Lower lobe of right lung (tissue), 2 donors: ENCODE data around the gene CD24. TPM values are rescaled to one million over a fixed set of nuclear protein-coding genes. Genes with fewer than 3 reads are reported as not detected.
"Not testable (repeated sequence)": the region's sequence is repeated elsewhere in the genome, so short reads cannot be mapped to it uniquely, and the experiment has no call there.

Experiments
- ATAC-seq, 2 donors: fragments of 200-7000 bp; cut with Tn5 transposase; one replicate each; pipeline ENCODE4 v1.9.1; 2020 to 2022; ENCODE audit warnings: mild to moderate bottlenecking in 2 of 2, moderate library complexity in 2 of 2
- DNase-seq: peaks from one replicate; pipeline ENCODE4 v3.0.0-alpha.2; 2020
- H3K27ac ChIP-seq: fragments of 200-600 bp; one replicate; pipeline ENCODE4 v1.8.0; 2022
- H3K27me3 ChIP-seq: fragments of 200-600 bp; one replicate; pipeline ENCODE4 v1.8.0; 2022; ENCODE audit warnings: low read depth
- H3K36me3 ChIP-seq: fragments of 200-600 bp; one replicate; pipeline ENCODE4 v1.8.0; 2022; ENCODE audit warnings: mild to moderate bottlenecking
- H3K4me1 ChIP-seq: fragments of 200-600 bp; one replicate; pipeline ENCODE4 v1.8.0; 2022
- H3K4me3 ChIP-seq: fragments of 200-600 bp; one replicate; pipeline ENCODE4 v1.8.0; 2022; ENCODE audit warnings: mild to moderate bottlenecking
- H3K9me3 ChIP-seq: fragments of 200-600 bp; one replicate; pipeline ENCODE4 v1.8.0; 2022
- intact Hi-C: fragments of 100-400 bp; cut with DNase I; formaldehyde crosslinking; loops from one replicate; pipeline ENCODE4 v1.11.0; 2022
- long read RNA-seq: library from polyadenylated mRNA; unstranded; transcript quantifications from one replicate; pipeline ENCODE4 v2.0.0, GENCODE V29; 2021
- total RNA-seq: library from RNA; stranded (reverse); fragmentation: NEBNext Ultra II Directional; extraction: Animal tissue kit (Norgen Biotek cat#: 25700); gene quantifications from one replicate; pipeline ENCODE4 v1.2.1, GENCODE V29; 2021
- TF ChIP-seq, protein P1 (sequence below): fragments of 200-600 bp; IDR thresholded peaks from one replicate; pipeline ENCODE4 v1.8.0; 2022; ENCODE audit warnings: antibody characterized with exemption, mild to moderate bottlenecking
- donor health status: DM: no; HTN: yes; CAD: no; lungs with severe emphysema.

Gene CD24
- total RNA-seq, result 33.1 TPM
- long read RNA-seq, transcript CD24-201 (2 exons, 2,180 nt), result major isoform, 17 of 22 reads
- long read RNA-seq, transcript CD24-204 (3 exons, 2,513 nt), result minor isoform, 5 of 22 reads
- long read RNA-seq, partial matches to known transcripts, result 0 of 22 reads
- long read RNA-seq, other reads (novel, unspliced or antisense), result 0 of 22 reads

DNA sequence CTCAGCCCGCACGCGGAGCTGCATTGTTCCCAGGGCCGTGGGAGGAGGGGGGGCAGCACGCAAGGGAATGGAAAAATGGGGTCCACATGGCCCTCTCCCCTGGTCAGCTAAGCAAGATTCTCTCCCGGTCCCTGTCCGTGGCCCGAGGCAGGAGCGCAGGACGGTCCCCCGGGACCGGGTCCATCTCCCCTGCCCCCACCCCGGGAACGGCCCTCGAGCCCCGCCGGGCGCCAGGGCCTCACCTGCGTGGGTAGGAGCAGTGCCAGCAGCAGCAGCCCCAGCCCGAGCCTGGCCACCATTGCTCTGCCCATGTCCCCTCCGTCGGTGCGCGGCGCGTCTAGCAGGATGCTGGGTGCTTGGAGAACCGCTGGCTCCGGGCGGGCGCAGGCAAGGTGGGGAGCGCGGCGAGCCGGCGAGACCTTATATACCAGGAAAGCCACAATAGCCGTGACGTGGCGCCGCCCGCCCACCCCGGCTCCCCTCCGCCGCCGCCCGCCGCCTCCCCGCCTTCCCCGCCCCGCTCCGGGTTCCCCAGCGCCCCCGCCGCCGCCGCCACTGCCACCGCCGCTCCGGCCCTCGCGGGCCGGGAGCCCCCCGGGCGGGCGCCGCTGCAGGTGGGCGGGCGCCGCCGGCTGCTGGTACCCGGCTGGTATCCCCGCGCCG lies at the start of gene CD24:
CD24 (minus strand) TSS at position 394 of the 663 bp plus-strand sequence; CDS start at position 311, 83 bp downstream.
- H3K4me3 ChIP-seq, result peak within 1 kb of the TSS; percentile 62
- TF ChIP-seq, protein P1, sequence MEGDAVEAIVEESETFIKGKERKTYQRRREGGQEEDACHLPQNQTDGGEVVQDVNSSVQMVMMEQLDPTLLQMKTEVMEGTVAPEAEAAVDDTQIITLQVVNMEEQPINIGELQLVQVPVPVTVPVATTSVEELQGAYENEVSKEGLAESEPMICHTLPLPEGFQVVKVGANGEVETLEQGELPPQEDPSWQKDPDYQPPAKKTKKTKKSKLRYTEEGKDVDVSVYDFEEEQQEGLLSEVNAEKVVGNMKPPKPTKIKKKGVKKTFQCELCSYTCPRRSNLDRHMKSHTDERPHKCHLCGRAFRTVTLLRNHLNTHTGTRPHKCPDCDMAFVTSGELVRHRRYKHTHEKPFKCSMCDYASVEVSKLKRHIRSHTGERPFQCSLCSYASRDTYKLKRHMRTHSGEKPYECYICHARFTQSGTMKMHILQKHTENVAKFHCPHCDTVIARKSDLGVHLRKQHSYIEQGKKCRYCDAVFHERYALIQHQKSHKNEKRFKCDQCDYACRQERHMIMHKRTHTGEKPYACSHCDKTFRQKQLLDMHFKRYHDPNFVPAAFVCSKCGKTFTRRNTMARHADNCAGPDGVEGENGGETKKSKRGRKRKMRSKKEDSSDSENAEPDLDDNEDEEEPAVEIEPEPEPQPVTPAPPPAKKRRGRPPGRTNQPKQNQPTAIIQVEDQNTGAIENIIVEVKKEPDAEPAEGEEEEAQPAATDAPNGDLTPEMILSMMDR, result no peak
- peak; percentile 72 for ATAC-seq
- H3K4me1 ChIP-seq, result peaks cover 22% of the 10 kb centered on the region
- H3K27me3 ChIP-seq, result peaks cover 64% of the 10 kb centered on the region
- DNase-seq, result peak; percentile 62
- H3K9me3 ChIP-seq, result no peaks in the 10 kb centered on the region
- no peaks in the 10 kb centered on the region for H3K36me3 ChIP-seq
- intact Hi-C loops, result no loop called here
- peak within 1 kb of the TSS; percentile 65 for H3K27ac ChIP-seq

DNA sequence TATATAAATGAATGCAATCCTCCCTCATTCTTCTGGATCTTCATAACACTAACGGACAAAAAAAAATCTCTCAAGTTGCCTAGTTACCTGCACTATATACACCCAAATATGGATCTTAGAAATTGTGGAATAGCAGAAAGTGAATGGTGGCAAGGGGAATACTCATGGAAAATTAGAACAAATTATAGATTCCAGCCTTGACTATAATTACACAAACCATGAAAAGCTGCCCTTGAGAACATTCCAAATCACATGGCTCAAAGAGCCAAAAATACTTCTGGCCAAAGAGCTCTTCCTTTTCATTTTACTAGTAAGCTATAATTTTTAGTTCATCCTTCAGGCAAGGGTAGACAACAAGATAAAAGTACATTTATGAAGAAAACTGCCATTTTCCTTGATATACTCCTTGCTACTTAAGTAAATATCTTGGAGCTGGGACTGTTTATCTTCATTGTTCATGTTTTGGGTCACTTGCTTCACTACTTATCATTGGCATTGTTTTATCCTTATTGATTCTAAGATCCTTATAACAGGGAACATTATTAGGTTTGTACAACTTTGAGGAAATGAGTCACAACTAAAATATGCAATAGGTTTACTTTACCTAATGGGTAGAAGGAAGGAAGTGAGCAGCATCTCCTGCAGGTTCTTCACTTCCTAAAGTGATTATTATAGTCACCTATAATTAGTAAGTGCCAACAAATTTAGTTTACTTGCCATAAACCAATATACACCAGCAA lies 47.1 kb upstream of the CD24 start:
- Histone ChIP-seq H3K27ac (no peak overlapping the region), H3K4me3 (no peak overlapping the region), H3K4me1 (no peaks in the 10 kb centered on the region), H3K9me3 (no peaks in the 10 kb centered on the region), H3K27me3 (no peaks in the 10 kb centered on the region), H3K36me3 (no peaks in the 10 kb centered on the region)
- TF ChIP-seq, protein P1, result no peak
- ATAC-seq, result no peak
- no peak for DNase-seq
- intact Hi-C loops, result no loop called here

GRCh38 chr6:107020239-107020638 lies 45.7 kb upstream of the CD24 start:
- intact Hi-C loops, result no loop called here
- ATAC-seq (no peak), DNase-seq (no peak)
- Histone ChIP-seq H3K4me3 (no peak overlapping the region), H3K27me3 (no peaks in the 10 kb centered on the region), H3K36me3 (no peaks in the 10 kb centered on the region), H3K27ac (no peak overlapping the region), H3K4me1 (no peaks in the 10 kb centered on the region), H3K9me3 (no peaks in the 10 kb centered on the region)
- TF ChIP-seq, protein P1, result no peak

DNA sequence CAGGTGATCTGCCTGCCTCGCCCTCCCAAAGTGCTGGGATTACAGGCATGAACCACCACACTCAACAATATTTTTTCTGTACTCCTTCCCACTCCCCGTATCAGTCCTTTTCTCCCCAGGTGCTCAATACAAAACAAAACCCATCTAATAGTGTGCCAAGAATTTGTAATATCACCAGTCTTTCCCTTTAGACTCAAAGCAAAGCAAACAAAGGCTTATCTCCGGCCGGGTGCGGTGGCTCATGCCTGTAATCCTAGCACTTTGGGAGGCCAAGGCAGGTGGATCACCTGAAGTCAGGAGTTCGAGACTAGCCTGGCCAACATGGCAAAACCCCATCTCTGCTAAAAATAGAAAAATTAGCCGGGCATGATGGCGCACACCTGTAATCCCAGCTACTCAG lies 45.1 kb upstream of the CD24 start:
- DNase-seq, H3K4me1 ChIP-seq, H3K4me3 ChIP-seq, H3K9me3 ChIP-seq, H3K27me3 ChIP-seq, H3K27ac ChIP-seq, intact Hi-C loops, ATAC-seq, H3K36me3 ChIP-seq: not testable (repeated sequence)

DNA sequence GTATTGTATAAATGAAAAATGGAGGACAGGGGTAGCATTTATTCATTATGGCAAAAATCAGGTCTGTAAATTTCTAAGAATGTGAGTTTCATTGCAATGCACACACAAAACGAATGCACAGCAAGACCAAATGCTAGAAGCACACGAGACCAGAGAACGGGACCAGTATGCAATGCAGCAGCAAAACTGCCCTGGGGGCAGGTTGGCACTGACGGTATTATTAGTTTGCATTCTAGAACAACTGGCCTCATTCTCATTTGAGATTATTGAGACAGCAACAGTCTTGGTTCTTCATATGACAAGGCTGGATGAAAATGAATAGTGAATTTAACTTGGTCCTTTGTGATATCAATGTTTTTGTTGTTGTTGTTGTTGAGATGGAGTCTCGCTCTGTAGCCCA lies 44.5 kb upstream of the CD24 start:
- H3K4me3 ChIP-seq, result no peak overlapping the region
- no peak for ATAC-seq
- DNase-seq, result no peak
- H3K27ac ChIP-seq, result no peak overlapping the region
- H3K36me3 ChIP-seq, result no peaks in the 10 kb centered on the region
- H3K9me3 ChIP-seq, result no peaks in the 10 kb centered on the region
- peaks cover under 1% of the 10 kb centered on the region for H3K27me3 ChIP-seq
- H3K4me1 ChIP-seq, result no peaks in the 10 kb centered on the region
- TF ChIP-seq, protein P1, result no peak
- intact Hi-C loops, result no loop called here

GRCh38 chr6:107009499-107009898 lies 35.0 kb upstream of the CD24 start:
- H3K4me3 ChIP-seq, result no peak overlapping the region
- intact Hi-C loops, result no loop called here
- no peaks in the 10 kb centered on the region for H3K4me1 ChIP-seq
- peaks cover 11% of the 10 kb centered on the region for H3K27me3 ChIP-seq
- H3K36me3 ChIP-seq, result no peaks in the 10 kb centered on the region
- DNase-seq (no peak), ATAC-seq (no peak)
- no peak overlapping the region for H3K27ac ChIP-seq
- TF ChIP-seq, protein P1, result no peak
- H3K9me3 ChIP-seq, result no peaks in the 10 kb centered on the region
